Measurements from ENCODE around the gene FOXK2. TPM values are rescaled to one million over a fixed set of nuclear protein-coding genes. Genes with fewer than 3 reads are reported as not detected.
"Not testable (repeated sequence)": the region's sequence is repeated elsewhere in the genome, so short reads cannot be mapped to it uniquely, and the experiment has no call there.

The FOXK2 gene
- total and polyA plus RNA-seq, 2 donors (not counting 1 experiment from before 2014, with no cell fraction given), result 19.7 to 62.7 TPM

- no peaks in the 10 kb centered on the region for H3K9me3 ChIP-seq (ENCODE audit: control extremely low read depth in 1 of 3, control insufficient read depth in 2 of 3, insufficient read depth in 1 of 3, low read length in 2 of 3)
- Mint-ChIP-seq H3K27ac (no peak overlapping the region), H3K27me3 (no peaks in the 10 kb centered on the region), H3K4me1 (peaks cover 45% of the 10 kb centered on the region), H3K9me3 (ENCODE audit: insufficient read depth) (no peaks in the 10 kb centered on the region), H3K4me3 (no peak overlapping the region)
- H3K27me3 ChIP-seq (replicated peaks in 1 of 4; ENCODE audit: control extremely low read depth in 1 of 4, control insufficient read depth in 3 of 4, insufficient read depth in 4 of 4, low read length in 3 of 4), result no peaks in the 10 kb centered on the region
- H2AFZ ChIP-seq (ENCODE audit: insufficient read depth, low read depth, low read length, poor library complexity, severe bottlenecking), result no peak overlapping the region
- no peak overlapping the region for H3K4me2 ChIP-seq (replicated peaks; ENCODE audit: low read depth, low read length, poor library complexity, severe bottlenecking)
- intact Hi-C loops (cut with micrococcal nuclease), result no loop called here
- no peaks in the 10 kb centered on the region for H3K36me3 ChIP-seq (replicated peaks in 1 of 2; ENCODE audit: control extremely low read depth in 1 of 2, control insufficient read depth in 1 of 2, extremely low read depth in 1 of 2, insufficient read depth in 2 of 2, low read length in 1 of 2)
- H3K4me1 ChIP-seq (ENCODE audit: control insufficient read depth in 2 of 2, insufficient read depth in 2 of 2, low read length in 2 of 2), result peaks cover 7 to 22% of the 10 kb centered on the region in 2 donors
- no peak overlapping the region for H3K9ac ChIP-seq (ENCODE audit: low read length)
- WGBS (ENCODE audit: insufficient coverage), result 75% methylated on average over 2 of the region's 6 CpGs
- H4K20me1 ChIP-seq (ENCODE audit: control insufficient read depth, insufficient read depth, low read length, poor library complexity, severe bottlenecking), result peaks cover 95% of the 10 kb centered on the region
- no peak for TF ChIP-seq EZH2 (IDR thresholded peaks at IDR 0.05; ENCODE audit: borderline replicate concordance, insufficient read depth, low read depth, low read length, poor library complexity, severe bottlenecking)
- TF ChIP-seq, protein P1, sequence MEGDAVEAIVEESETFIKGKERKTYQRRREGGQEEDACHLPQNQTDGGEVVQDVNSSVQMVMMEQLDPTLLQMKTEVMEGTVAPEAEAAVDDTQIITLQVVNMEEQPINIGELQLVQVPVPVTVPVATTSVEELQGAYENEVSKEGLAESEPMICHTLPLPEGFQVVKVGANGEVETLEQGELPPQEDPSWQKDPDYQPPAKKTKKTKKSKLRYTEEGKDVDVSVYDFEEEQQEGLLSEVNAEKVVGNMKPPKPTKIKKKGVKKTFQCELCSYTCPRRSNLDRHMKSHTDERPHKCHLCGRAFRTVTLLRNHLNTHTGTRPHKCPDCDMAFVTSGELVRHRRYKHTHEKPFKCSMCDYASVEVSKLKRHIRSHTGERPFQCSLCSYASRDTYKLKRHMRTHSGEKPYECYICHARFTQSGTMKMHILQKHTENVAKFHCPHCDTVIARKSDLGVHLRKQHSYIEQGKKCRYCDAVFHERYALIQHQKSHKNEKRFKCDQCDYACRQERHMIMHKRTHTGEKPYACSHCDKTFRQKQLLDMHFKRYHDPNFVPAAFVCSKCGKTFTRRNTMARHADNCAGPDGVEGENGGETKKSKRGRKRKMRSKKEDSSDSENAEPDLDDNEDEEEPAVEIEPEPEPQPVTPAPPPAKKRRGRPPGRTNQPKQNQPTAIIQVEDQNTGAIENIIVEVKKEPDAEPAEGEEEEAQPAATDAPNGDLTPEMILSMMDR (IDR thresholded peaks at IDR 0.05), result no peak
- CTCF ChIA-PET, result interaction anchor here (0.6 to 0.9 kb wide), 3 partner anchors 13 to 17 kb away, joined by 3 to 4 read pairs (median 4); no protein-coding TSS in a partner anchor
- H3K27ac ChIP-seq (ENCODE audit: low read length in 2 of 2), result no peak overlapping the region
- H3K79me2 ChIP-seq (ENCODE audit: control insufficient read depth, insufficient read depth, low read length), result peaks cover 100% of the 10 kb centered on the region
- no peak for DNase-seq
- ATAC-seq (ENCODE audit: low read depth), result no peak
- no peak overlapping the region for H3K4me3 ChIP-seq (ENCODE audit: control extremely low read depth in 1 of 5, extremely low read depth in 1 of 5, insufficient read depth in 1 of 5, low read depth in 2 of 5, low read length in 4 of 5)
- POLR2A ChIA-PET, result interaction anchor here (0.6 to 0.7 kb wide), 2 partner anchors 31 to 80 kb away, joined by 4 to 8 read pairs; no protein-coding TSS in a partner anchor
These were observed 17.1 kb downstream of the FOXK2 start for GRCh38 chr17:82536512-82537201.

- H3K4me3 ChIP-seq (ENCODE audit: control extremely low read depth in 1 of 5, extremely low read depth in 1 of 5, insufficient read depth in 1 of 5, low read depth in 2 of 5, low read length in 4 of 5); H3K27me3 Mint-ChIP-seq; H3K9me3 Mint-ChIP-seq (ENCODE audit: insufficient read depth); H3K4me2 ChIP-seq (replicated peaks; ENCODE audit: low read depth, low read length, poor library complexity, severe bottlenecking); H3K27me3 ChIP-seq (replicated peaks in 1 of 4; ENCODE audit: control extremely low read depth in 1 of 4, control insufficient read depth in 3 of 4, insufficient read depth in 4 of 4, low read length in 3 of 4); intact Hi-C loops (cut with micrococcal nuclease); H2AFZ ChIP-seq (ENCODE audit: insufficient read depth, low read depth, low read length, poor library complexity, severe bottlenecking); DNase-seq; H3K27ac ChIP-seq (ENCODE audit: low read length in 2 of 2); ATAC-seq (ENCODE audit: low read depth); H3K36me3 ChIP-seq (replicated peaks in 1 of 2; ENCODE audit: control extremely low read depth in 1 of 2, control insufficient read depth in 1 of 2, extremely low read depth in 1 of 2, insufficient read depth in 2 of 2, low read length in 1 of 2); H3K27ac Mint-ChIP-seq; H3K9ac ChIP-seq (ENCODE audit: low read length); H3K9me3 ChIP-seq (ENCODE audit: control extremely low read depth in 1 of 3, control insufficient read depth in 2 of 3, insufficient read depth in 1 of 3, low read length in 2 of 3); H3K4me3 Mint-ChIP-seq: not testable (repeated sequence)
- Histone ChIP-seq H4K20me1 (ENCODE audit: control insufficient read depth, insufficient read depth, low read length, poor library complexity, severe bottlenecking) (peaks cover 98% of the 10 kb centered on the region), H3K4me1 (ENCODE audit: control insufficient read depth in 2 of 2, insufficient read depth in 2 of 2, low read length in 2 of 2) (peaks cover 7 to 17% of the 10 kb centered on the region in 2 donors), H3K79me2 (ENCODE audit: control insufficient read depth, insufficient read depth, low read length) (peaks cover 100% of the 10 kb centered on the region)
- peaks cover 45% of the 10 kb centered on the region for H3K4me1 Mint-ChIP-seq
- 98% methylated on average over 8 of the region's 9 CpGs for WGBS (ENCODE audit: insufficient coverage)
- POLR2A ChIA-PET, result interaction anchor here (0.6 to 0.7 kb wide), 3 partner anchors 32 to 275 kb away, joined by 4 to 8 read pairs (median 5); no protein-coding TSS in a partner anchor
- CTCF ChIA-PET, result interaction anchor here (0.7 kb wide), 1 partner anchor 12 kb away, joined by 4 read pairs; no protein-coding TSS in a partner anchor
These were observed 17.7 kb downstream of the FOXK2 start for GRCh38 chr17:82537228-82537627.

- POLR2A ChIA-PET, result not testable (repeated sequence)
- H3K4me1 Mint-ChIP-seq, result peaks cover 52% of the 10 kb centered on the region
These were observed 19.5 kb downstream of the FOXK2 start for GRCh38 chr17:82539076-82539475.

More at GRCh38 chr17:82539076-82539475, 19.5 kb downstream of the FOXK2 start:
- intact Hi-C loops (cut with micrococcal nuclease); H3K9me3 ChIP-seq (ENCODE audit: control extremely low read depth in 1 of 3, control insufficient read depth in 2 of 3, insufficient read depth in 1 of 3, low read length in 2 of 3); H3K4me2 ChIP-seq (replicated peaks; ENCODE audit: low read depth, low read length, poor library complexity, severe bottlenecking); H2AFZ ChIP-seq (ENCODE audit: insufficient read depth, low read depth, low read length, poor library complexity, severe bottlenecking); H3K4me3 Mint-ChIP-seq; H3K27me3 ChIP-seq (replicated peaks in 1 of 4; ENCODE audit: control extremely low read depth in 1 of 4, control insufficient read depth in 3 of 4, insufficient read depth in 4 of 4, low read length in 3 of 4); H3K4me3 ChIP-seq (ENCODE audit: control extremely low read depth in 1 of 5, extremely low read depth in 1 of 5, insufficient read depth in 1 of 5, low read depth in 2 of 5, low read length in 4 of 5); DNase-seq; H3K9ac ChIP-seq (ENCODE audit: low read length); H3K36me3 ChIP-seq (replicated peaks in 1 of 2; ENCODE audit: control extremely low read depth in 1 of 2, control insufficient read depth in 1 of 2, extremely low read depth in 1 of 2, insufficient read depth in 2 of 2, low read length in 1 of 2); ATAC-seq (ENCODE audit: low read depth); H3K27ac Mint-ChIP-seq; H3K27me3 Mint-ChIP-seq; H3K27ac ChIP-seq (ENCODE audit: low read length in 2 of 2); H3K9me3 Mint-ChIP-seq (ENCODE audit: insufficient read depth): not testable (repeated sequence)
- Histone ChIP-seq H3K79me2 (ENCODE audit: control insufficient read depth, insufficient read depth, low read length) (peaks cover 98% of the 10 kb centered on the region), H4K20me1 (ENCODE audit: control insufficient read depth, insufficient read depth, low read length, poor library complexity, severe bottlenecking) (peaks cover 98% of the 10 kb centered on the region), H3K4me1 (ENCODE audit: control insufficient read depth in 2 of 2, insufficient read depth in 2 of 2, low read length in 2 of 2) (peaks cover 7 to 17% of the 10 kb centered on the region in 2 donors)
- WGBS (ENCODE audit: insufficient coverage), result 85% methylated on average over 15 of the region's 18 CpGs
- CTCF ChIA-PET, result interaction anchor here (1.1 kb wide), 1 partner anchor 16 kb away, joined by 5 read pairs; no protein-coding TSS in a partner anchor

Measured in B cell (primary cell).